Ishikawa (cell line): ENCODE data around the gene SCGB1C2.

ENCODE experiments used
- CEBPB ChIP-seq: IDR thresholded peaks from 2 replicates; pipeline ENCODE4 v1.6.1; 2012
- CREB1 ChIP-seq: IDR thresholded peaks from 2 replicates; pipeline ENCODE4 v1.6.1; 2012; ENCODE audit warnings: low read depth
- EGR1 ChIP-seq: IDR thresholded peaks from 2 replicates; pipeline ENCODE4 v1.6.1; 2012
- EP300 ChIP-seq: IDR thresholded peaks from 2 replicates; pipeline ENCODE4 v1.6.1; 2012; ENCODE audit warnings: borderline replicate concordance
- FOXM1 ChIP-seq: IDR thresholded peaks from 2 replicates; pipeline ENCODE4 v1.6.1; 2012; ENCODE audit warnings: low read depth, borderline replicate concordance
- MAX ChIP-seq: IDR thresholded peaks from 2 replicates; pipeline ENCODE4 v1.6.1; 2012
- NFIC ChIP-seq: IDR thresholded peaks from 2 replicates; pipeline ENCODE4 v1.6.1; 2012
- RAD21 ChIP-seq: IDR thresholded peaks from 2 replicates; pipeline ENCODE4 v1.6.1; 2012; ENCODE audit warnings: low read depth
- REST ChIP-seq: IDR thresholded peaks from 2 replicates; pipeline ENCODE4 v1.6.1; 2012; ENCODE audit warnings: low read depth, mild to moderate bottlenecking
- TAF1 ChIP-seq: IDR thresholded peaks from 2 replicates; pipeline ENCODE4 v1.6.1; 2012; ENCODE audit warnings: low read depth, mild to moderate bottlenecking
- TCF12 ChIP-seq: IDR thresholded peaks from 2 replicates; pipeline ENCODE4 v1.6.1; 2012; ENCODE audit warnings: low read depth
- TEAD4 ChIP-seq: IDR thresholded peaks from 2 replicates; pipeline ENCODE4 v1.6.1; 2012
- USF1 ChIP-seq: IDR thresholded peaks from 2 replicates; pipeline ENCODE4 v1.6.1; 2012
- YY1 ChIP-seq: IDR thresholded peaks from 2 replicates; pipeline ENCODE4 v1.6.1; 2012; ENCODE audit warnings: low read depth
- ZBTB7A ChIP-seq: IDR thresholded peaks from 2 replicates; pipeline ENCODE4 v1.6.1; 2012; ENCODE audit warnings: low read depth

Gene SCGB1C2

GRCh38 chr17:156094-156621, 18.8 kb downstream of the SCGB1C2 start:
- no peak for TF ChIP-seq TAF1
- no peak for TF ChIP-seq TCF12
- TF ChIP-seq EP300: no peak
- no peak for TF ChIP-seq EGR1
- TF ChIP-seq CREB1: no peak
- no peak for TF ChIP-seq USF1
- TF ChIP-seq REST: no peak
- TF ChIP-seq CEBPB: no peak
- no peak for TF ChIP-seq TEAD4
- TF ChIP-seq ZBTB7A: no peak
- TF ChIP-seq YY1: no peak
- no peak for TF ChIP-seq NFIC
- TF ChIP-seq FOXM1: no peak
- no peak for TF ChIP-seq RAD21
- TF ChIP-seq MAX: no peak

GRCh38 chr17:156946-157345, 19.6 kb downstream of the SCGB1C2 start:
- TF ChIP-seq TEAD4: no peak
- no peak for TF ChIP-seq REST
- TF ChIP-seq EP300: no peak
- no peak for TF ChIP-seq TAF1
- no peak for TF ChIP-seq FOXM1
- no peak for TF ChIP-seq USF1
- no peak for TF ChIP-seq ZBTB7A
- TF ChIP-seq CEBPB: no peak
- no peak for TF ChIP-seq NFIC
- no peak for TF ChIP-seq RAD21
- no peak for TF ChIP-seq MAX
- no peak for TF ChIP-seq EGR1
- TF ChIP-seq TCF12: no peak
- TF ChIP-seq CREB1: no peak

GRCh38 chr17:157901-158300, 20.5 kb downstream of the SCGB1C2 start:
- no peak for TF ChIP-seq CREB1
- no peak for TF ChIP-seq ZBTB7A
- no peak for TF ChIP-seq MAX
- TF ChIP-seq RAD21: no peak
- TF ChIP-seq FOXM1: no peak
- TF ChIP-seq CEBPB: no peak
- TF ChIP-seq TAF1: no peak
- TF ChIP-seq NFIC: no peak
- TF ChIP-seq YY1: no peak
- TF ChIP-seq EGR1: no peak
- TF ChIP-seq TEAD4: no peak
- TF ChIP-seq TCF12: no peak
- no peak for TF ChIP-seq EP300
- no peak for TF ChIP-seq REST
- no peak for TF ChIP-seq USF1

GRCh38 chr17:158379-158778, 21.0 kb downstream of the SCGB1C2 start:
- no peak for TF ChIP-seq TAF1
- no peak for TF ChIP-seq CEBPB
- TF ChIP-seq MAX: no peak
- no peak for TF ChIP-seq ZBTB7A
- TF ChIP-seq NFIC: no peak
- TF ChIP-seq YY1: no peak
- TF ChIP-seq REST: no peak
- TF ChIP-seq EP300: no peak
- no peak for TF ChIP-seq CREB1
- no peak for TF ChIP-seq RAD21
- TF ChIP-seq TEAD4: no peak
- no peak for TF ChIP-seq FOXM1
- no peak for TF ChIP-seq USF1
- no peak for TF ChIP-seq TCF12
- TF ChIP-seq EGR1: no peak
